ENCODE data around the gene SIK2.

Gene SIK2

GRCh38 chr11:111734101-111734953 is 132.1 kb downstream of the SIK2 start:
- DNase-seq: no peak

DNA sequence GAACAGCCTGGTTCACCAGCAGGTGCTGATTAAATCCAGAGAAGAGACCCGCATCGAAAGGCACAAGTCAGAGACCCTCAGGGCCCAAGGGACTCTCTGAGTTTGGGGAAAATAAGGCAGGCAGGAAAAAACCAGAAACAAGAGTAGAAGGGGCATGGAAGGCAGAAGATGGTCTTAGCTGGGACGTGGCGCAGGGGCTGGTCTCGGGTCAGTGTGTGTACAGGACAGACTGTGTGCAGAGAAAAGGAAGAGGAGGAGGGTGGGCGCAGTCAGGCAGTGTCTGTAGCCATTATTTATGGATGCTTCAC is 132.7 kb downstream of the SIK2 start:
- DNase-seq: no peak

GRCh38 chr11:111735262-111736116 is 133.2 kb downstream of the SIK2 start:
- no peak for DNase-seq

GRCh38 chr11:111736181-111736590 is 133.9 kb downstream of the SIK2 start:
- no peak for DNase-seq

- no peak for DNase-seq
Observed at GRCh38 chr11:111736621-111737443, 134.6 kb downstream of the SIK2 start.

DNA sequence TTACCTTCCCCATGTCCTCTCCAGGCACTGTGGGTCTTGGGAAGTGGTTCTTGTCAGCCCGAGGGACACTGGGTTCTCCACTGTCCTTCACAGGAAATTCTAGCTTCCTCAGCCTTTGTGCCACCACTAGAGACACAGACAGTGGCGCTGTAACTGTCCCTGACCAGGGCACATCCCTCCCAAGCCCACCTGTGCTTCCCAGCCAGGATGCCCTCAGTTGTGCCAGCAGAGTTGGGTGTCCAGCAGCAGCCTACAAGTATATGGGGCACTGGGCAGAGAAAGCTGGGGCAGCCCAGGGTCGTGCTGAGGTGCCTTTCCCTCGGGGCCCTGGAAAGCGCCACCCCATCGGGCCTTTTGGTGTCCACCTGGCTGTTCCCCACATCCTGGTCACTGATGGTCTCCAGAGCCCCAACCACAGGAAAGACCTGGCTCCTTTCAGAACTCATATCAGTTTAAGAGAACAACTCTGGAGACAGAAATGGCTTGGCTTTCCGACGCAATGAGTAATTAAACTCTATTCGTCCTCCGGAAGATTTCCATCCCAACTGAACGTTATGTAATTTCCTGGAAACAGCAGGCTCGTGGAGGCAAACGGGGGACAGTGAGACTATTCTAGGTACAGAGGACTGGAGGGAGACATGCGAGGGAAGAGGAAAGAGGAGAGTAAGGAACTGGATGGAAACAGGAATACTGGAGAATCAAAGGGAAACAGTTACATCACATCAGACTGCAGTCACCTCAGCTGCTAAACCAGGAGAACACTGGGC is 135.4 kb downstream of the SIK2 start:
- no peak for DNase-seq

- no peak for DNase-seq
Observed at GRCh38 chr11:111739299-111739698, 137.1 kb downstream of the SIK2 start.

- no peak for DNase-seq
Observed at GRCh38 chr11:111741751-111742150, 139.5 kb downstream of the SIK2 start.

DNA sequence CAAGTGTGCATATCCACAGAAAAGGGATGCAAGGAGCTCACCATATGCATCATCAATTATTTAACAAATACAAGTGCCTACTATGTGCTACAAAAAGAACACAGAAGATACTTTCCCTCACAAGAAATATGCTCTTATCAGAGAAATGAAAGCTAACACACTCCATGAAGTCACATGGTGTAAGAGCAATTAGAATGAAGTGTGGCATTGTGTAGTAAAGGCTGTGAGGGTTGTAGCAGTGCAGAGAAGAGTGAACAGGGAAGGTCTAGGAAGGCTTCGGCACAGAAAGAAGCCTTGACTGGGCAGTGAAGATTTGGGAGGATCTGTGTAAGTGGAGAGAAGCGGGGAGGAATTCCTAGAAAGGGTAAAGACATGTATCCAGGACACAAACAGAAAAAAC is 141.5 kb downstream of the SIK2 start:
- DNase-seq: no peak

DNA sequence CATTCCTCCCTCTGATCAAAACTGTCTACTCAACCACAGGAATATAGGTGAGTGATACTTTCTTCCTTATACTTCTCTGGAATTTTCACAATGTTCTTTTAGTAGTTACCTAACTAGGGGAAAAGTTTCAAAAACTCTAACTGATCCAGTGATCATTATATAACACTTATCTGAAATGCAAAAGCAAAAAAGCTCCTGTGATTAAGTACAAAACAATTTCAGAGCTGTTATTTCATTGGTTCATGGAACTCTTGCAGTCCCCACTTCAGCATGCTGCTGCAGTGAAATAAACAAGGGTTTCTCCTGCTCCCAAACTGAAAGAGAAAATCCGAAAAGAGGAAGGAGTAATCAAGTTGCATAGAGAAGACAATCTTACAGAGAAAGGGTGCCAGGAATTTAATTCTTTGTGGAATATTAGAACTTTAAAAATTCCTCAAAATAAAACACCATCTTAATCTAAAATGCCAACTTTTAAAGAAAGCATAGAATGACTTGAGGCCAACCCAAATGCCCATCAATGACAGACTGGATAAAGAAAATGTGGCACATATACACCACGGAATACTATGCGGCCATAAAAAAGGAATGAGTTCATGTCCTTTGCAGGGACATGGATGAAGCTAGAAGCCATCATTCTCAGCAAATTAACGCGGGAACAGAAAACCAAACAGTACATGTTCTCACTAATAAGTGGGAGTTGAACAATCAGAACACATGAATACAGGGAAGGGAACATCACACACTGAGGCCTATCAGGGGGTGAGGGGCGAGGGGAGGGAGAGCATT is 143.7 kb downstream of the SIK2 start:
- peak in 1 of 2 donors; percentile 4 for DNase-seq

DNA sequence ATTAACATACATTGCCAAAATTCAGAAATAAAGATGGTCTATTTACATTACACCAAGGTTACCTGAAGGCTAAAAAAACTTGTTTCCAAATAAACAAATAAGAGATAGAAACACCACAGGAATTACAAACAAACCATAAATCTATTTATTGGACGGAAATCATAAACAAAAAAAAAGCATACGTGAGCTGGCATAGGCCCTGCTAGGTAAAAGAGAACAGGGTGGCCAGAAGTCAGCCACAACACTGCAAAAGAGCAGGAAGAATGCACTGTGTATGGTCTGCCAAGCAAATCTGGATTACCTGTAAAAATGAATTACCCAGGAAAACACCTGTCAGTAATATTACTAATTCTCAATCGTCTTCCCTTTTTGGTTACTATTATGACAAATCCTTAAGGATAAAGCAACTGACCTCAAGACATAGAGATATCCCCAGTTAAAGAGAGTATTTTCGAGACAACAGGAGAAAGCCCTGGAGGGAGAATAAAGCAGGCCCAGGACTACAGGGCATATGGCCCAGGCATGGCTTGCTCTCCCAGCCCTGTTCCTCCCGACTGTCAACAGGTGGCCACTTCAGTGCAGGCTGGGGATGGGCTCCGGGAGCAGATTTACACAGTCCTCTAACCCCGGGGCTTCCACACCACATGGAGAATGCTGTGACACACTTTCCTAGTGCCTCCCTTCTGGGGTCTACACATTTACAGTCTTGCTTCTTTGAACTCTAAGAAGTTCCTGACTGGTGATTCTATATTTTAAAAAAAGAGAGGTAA is 146.0 kb downstream of the SIK2 start:
- no peak for DNase-seq

DNA sequence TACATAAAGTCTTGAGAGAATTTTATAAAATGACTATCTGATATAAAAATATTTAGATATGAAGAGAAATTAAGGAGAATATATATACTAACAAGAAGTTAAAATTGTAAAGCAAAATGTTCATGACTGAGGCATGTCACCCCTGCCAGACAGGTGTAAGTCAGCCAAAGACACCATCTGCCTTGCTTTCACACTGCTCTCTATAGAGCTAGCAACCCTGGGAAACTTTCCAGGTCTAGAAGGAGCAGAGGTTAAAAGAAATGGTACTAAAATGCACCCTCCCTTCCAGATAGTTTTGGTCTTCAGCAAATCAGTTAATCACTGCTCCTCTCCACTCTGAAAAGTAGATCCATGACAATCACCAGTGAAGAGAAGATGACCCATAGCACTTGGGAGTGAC is 147.4 kb downstream of the SIK2 start:
- no peak for DNase-seq

DNA sequence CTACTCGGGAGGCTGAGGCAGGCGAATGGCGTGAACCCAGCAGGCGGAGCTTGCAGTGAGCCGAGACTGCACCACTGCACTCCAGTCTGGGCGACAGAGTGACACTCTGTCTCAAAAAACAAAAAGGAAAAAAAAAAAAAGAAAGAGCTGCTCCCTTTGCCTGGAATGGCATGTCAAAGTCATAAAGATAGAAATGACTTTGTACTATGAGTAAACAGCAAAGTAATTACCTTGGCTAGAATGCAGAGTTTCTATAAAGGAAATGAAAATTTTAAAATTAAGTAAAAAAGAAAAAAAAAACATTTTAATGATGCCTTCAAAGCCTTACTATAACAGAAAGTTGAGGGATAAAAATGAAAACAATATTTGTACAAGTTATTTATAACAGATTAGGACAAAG is 153.8 kb downstream of the SIK2 start:
- DNase-seq: no peak

DNA sequence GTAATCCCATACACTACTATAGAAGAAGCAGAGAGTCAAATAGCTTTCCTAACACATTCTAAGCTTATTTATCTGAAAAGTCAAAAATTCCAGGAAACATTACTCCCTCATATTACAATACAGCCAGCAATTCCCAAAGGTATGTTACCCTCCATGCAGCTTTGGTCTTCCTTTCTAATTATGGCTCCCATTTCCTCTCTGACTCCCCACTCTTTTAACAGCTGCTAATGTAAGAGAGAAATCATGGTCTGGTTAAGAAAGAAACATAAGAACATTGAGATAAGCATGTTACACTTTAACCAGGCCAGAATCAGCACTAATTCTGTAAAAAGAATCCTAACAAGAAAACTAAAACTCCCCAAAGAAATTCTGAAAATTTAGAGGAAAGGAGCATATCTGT is 157.1 kb downstream of the SIK2 start:
- no peak for DNase-seq

DNA sequence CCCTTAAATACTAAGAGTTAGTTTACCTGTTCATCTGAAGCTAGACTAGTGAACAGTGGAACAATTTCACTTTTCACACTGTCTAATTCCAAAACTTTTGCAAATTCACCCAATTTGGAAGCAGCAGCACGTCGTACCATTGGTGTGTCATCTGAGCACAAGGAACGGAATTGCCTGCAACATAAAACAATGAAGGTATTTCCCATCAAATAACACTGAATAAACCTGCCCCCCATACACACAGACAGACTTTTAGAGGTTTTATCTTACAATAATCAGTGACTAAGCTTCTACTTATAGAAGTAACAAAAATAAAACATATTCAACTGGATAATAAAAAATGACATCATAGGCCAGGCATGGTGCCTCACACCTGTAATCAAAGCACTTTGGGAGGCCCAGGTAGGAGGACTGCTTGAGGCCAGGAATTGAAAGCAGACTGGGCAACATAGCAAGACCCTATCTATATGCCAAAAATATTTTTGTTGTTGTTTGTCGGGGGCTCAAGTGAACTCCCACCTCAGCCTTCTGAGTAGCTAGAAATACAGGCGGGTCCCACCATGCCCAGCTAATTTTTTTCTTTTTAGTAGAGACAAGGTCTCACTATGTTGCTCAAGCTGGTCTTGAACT is 157.6 kb downstream of the SIK2 start:
- no peak for DNase-seq

DNA sequence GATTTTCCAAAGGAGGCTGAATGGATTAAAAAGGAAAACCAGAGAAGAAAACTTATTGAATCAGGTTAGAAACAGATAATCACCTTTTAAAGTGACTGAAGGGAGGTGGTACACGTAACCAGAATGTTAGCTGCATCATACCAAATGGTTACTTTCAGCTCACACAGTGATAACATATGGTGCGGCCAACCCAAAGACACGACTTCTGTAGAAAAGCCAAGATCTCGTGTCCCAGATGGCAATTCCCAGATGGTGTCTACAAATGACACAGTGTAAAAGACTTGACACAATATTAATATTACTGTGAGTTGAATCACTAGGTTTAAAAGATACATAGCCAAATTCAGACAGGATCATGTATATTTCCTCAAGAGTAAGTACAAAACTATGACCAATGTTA is 158.8 kb downstream of the SIK2 start:
- no peak for DNase-seq

DNA sequence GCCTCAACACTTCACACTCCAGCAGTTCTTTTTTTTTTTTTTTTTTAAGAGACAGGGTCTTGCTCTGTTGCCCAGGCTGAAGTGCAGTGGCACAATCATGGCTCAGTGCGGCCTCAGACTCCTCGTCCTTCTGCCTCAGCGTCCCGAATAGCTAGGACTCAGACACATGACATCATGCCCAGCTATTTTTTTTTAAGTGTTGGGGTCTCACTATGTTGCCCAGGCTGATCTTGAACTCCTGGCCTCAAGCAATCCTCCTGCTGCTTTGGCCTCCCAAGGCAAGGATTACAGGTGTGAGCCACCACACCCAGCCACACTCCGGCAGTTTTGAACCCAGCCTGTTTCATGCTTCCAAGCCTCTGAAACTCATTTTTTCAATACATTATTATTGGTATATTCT is 160.3 kb downstream of the SIK2 start:
- no peak for DNase-seq

DNA sequence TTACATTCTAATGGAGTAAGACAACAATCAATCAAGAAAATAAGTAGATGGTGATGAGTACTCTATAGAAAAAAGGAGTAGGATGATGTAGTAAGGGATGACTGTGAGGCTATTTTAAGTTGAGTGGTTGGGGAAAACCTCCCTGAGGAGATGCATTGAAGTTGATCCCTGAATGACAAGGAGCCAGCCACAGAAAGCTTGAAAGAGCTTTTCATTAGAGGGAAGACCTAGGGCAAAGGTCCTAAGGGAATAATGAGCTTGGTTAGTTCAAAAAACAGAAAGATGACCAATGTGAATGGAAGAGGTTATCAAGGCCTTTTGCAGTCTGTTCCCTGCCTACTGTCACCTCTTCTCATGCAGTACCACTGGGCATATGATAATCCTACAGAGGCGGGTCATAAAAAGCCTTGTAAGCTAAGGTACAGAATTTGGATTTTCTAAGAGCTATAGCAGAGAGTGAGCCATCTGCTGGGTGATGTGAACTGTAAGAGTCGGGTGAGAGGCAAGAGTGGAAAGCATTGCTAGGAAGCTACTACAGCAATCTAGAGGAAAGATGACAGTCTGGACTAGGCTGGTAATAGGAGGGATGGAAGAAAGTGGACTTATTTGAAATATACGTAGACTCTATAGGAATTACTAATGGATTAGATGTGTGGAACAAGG is 160.9 kb downstream of the SIK2 start:
- no peak for DNase-seq

DNA sequence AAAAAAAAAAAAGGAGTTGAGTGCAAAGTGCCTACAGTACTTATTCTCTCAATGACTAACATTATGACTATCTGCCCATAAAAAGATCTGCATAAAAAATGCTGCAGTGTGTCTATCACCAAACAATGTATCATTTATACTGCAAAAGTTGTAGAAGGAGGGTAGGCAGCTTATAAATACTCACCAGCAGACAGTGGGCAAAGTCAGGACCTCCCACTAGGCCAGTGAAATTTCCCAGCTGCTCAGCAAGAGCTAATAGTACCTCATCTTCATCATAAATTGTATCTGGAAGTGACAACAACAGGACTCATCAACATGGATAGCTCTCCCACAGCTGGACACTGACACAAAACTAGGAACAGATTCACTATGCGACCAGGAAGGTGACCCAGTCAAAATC is 162.4 kb downstream of the SIK2 start:
- DNase-seq: no peak
